Cardiac fibroblast (primary cell): ENCODE results near the gene MC4R.
A peak's percentile ranks its signal among the peaks of the same experiment; 100 is the strongest.
"Not testable (repeated sequence)": the region's sequence is repeated elsewhere in the genome, so short reads cannot be mapped to it uniquely, and the experiment has no call there.

Experiments
- DNase-seq, 2 donors: peaks; one replicate each; pipeline versions ENCODE4 v3.0.0 to v3.0.0-alpha.2; 2010; ENCODE audit warnings: low read depth in 2 of 2
- H3K4me3 ChIP-seq, 2 donors: replicated peaks in 1 of 2; 1 replicate in 1 of 2; 2 replicates in 1 of 2; pipeline ENCODE4 v1.5.1; 2011; ENCODE audit warnings: low read depth in 2 of 2, low read length in 2 of 2, mild to moderate bottlenecking in 2 of 2, moderate library complexity in 1 of 2
- TF ChIP-seq, protein P1 (sequence below): IDR thresholded peaks from one replicate; pipeline ENCODE4 v1.5.1; 2011; ENCODE audit warnings: low read depth, mild to moderate bottlenecking, low read length, inconsistent platforms

MC4R gene

DNA sequence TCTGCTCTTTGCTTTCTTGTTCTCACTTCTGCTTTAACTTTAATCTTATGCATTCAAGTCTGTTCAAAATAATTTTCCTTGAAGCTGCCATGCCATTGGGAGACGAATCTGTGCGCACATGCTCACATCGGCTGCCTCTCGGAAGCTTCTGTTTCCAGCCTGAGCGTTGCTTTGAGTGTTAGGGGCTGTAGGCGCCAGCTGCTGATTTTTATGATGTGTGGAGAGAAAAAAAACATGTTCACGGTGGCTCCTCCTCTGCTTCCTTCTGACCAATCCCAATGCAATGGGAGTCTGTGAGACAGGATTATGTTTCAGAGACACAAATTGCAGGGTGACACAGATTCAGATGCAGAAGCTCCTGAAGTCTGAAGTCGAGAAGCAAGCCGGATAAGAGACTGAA lies at the start of gene MC4R:
Gene MC4R (minus strand): TSS at position 180 of the 400 bp plus-strand sequence. CDS start 426 bp downstream, outside the sequence.
- TF ChIP-seq, protein P1, sequence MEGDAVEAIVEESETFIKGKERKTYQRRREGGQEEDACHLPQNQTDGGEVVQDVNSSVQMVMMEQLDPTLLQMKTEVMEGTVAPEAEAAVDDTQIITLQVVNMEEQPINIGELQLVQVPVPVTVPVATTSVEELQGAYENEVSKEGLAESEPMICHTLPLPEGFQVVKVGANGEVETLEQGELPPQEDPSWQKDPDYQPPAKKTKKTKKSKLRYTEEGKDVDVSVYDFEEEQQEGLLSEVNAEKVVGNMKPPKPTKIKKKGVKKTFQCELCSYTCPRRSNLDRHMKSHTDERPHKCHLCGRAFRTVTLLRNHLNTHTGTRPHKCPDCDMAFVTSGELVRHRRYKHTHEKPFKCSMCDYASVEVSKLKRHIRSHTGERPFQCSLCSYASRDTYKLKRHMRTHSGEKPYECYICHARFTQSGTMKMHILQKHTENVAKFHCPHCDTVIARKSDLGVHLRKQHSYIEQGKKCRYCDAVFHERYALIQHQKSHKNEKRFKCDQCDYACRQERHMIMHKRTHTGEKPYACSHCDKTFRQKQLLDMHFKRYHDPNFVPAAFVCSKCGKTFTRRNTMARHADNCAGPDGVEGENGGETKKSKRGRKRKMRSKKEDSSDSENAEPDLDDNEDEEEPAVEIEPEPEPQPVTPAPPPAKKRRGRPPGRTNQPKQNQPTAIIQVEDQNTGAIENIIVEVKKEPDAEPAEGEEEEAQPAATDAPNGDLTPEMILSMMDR = no peak
- DNase-seq = peak; percentile 31 to 57
- H3K4me3 ChIP-seq = no peak within 1 kb of the TSS

DNA sequence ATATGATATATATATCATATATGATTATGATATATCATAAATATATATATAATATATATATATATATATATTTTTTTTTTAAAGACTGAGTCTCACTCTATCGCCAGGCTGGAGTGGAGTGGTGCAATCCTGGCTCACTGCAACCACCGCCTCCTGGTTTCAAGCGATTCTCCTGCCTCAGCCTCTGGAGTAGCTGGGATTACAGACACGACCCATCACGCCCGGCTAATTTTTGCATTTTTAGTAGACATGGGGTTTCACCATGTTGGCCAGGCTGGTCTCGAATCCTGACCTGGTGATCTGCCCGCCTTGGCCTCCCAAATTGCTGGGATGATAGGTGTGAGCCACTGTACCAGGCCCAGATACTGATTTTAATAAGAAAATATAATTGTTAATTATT lies 49.7 kb upstream of the MC4R start:
- not testable (repeated sequence) for DNase-seq, H3K4me3 ChIP-seq

DNA sequence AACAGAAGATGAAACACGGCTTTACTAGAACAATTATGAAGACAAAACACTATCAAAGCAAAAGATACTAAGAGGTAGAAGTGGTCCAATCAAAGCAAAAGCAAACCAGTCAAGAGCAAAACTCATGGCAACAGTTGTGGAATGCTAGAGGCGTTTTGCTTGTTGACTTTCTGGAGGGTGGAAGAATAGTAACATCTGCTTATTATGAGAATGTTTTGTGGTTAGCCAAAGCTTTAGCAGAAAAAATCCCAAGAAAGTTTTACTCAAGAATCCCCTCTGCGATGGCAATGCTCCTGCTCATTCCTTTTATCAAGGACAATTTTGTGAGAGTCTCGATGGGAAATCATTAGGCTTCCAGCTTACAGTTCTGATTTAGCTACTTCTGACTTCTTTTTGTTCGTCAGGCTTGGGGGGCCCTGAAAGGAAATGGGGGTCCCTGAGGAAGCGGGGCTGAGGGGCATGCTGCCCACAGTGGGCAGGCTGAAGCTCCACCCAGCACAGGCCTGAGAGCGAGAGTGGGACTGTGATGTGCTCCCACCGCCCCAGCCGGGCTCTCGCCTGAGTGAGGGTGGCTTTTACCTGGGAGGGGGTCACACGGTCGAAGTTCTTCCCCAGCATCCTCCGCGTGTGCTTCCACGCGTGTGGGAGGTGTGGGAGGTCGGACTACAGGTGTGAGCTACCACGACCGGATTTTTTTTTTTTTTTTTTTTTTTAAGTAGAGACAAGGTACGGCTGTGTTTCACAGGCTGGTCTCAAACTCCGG lies 49.0 kb upstream of the MC4R start:
- no peak for DNase-seq
- no peak overlapping the region for H3K4me3 ChIP-seq
- TF ChIP-seq, protein P1 = no peak

DNA sequence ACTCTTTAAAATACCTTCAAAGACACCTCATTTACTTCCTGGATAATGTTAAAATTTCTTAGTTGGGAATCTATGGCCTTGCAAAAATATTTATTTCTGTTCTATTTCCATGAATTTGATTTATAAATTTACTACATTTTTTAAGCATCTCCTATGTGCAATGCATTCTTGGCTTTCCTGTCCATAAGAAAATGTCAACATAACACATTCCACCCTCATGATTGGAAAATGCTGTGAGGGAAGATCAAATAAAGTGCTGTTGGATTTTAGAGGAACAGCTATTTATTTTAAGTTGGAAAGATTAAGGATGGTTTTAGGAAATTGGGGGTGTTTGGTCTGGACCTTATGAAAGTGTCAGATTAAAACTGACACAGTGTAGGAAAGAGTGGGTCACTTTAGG lies 45.4 kb upstream of the MC4R start:
- no peak overlapping the region for H3K4me3 ChIP-seq
- TF ChIP-seq, protein P1 = no peak
- DNase-seq = no peak

DNA sequence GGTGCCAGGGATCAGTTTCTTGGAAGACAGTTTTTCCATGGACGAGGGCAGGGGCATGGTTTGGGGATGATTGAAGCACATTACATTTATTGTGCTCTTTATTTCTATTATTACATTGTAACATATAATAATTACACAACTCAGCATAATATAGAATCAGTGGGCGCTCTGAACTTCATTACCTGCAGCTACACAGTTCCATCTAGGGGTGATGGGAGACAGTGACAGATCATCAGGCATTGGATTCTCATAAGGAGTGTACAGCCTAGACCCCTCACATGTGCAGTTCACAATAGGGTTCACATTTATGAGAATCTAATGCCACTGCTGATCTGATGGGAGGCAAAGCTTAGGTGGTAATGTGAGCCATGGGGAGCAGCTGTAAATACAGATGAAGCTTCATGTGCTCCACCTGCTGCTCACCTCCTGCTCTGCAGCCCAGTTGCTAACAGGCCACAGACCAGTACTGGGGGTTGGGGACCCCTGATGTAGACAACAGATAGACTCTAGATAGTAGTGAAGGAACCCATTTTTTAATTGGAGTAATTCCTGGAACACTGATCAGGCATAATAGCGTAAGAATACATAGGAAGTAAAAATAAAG lies 41.5 kb upstream of the MC4R start:
- TF ChIP-seq, protein P1 = peak; percentile 36
- DNase-seq = peak in 1 of 2 donors; percentile 9
- no peak overlapping the region for H3K4me3 ChIP-seq

DNA sequence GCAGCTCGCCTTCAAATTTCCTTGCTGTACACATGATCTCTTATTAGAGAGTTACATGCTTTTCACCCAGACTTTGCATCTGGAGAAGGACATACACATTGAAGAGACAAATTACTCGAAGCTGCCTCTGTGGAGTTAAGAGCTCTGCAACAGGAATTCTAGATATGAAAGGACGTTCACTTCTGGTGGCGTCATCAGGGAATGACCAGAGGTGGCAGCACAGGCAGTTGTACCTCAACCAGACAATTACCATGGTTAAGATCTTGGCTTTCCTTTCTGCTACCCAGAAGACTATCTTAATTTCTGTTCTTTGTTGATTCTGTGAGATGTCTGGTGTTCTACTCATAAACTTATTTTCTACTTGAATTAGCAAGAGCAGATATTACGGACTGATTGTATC lies 39.1 kb upstream of the MC4R start:
- no peak for DNase-seq
- H3K4me3 ChIP-seq = no peak overlapping the region
- TF ChIP-seq, protein P1 = no peak

DNA sequence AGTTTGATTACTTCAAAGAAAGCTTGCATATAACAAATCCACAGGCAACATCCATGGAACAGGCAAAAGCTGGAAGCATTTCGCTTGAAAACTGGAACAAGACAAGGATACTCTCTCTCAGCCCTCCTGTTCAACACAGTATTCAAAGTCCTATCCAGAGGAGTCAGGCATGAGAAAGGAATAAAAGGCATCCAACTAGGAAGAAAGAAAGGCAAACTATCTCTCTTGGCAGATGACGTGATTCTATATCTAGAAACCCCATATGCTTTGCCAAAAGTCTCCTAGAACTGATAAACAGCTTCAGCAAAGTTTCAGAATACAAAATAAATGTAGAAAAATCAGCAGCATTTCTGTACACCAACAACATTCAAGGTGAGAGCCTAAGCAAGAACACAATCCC lies 34.1 kb upstream of the MC4R start:
- DNase-seq = no peak
- H3K4me3 ChIP-seq = no peak overlapping the region
- TF ChIP-seq, protein P1 = no peak
